T-helper 2 cell treated with Interferon-gamma antibody and Interleukin-4, amounts not matched to agents 100 ng/mL and 5 ng/mL, for 36 hours (primary cell): ENCODE results near the gene GALNT8. TPM values are rescaled to one million over a fixed set of nuclear protein-coding genes. Genes with fewer than 3 reads are reported as not detected.
"Not testable (repeated sequence)": the region's sequence is repeated elsewhere in the genome, so short reads cannot be mapped to it uniquely, and the experiment has no call there.

Experiments
- intact Hi-C: fragments of 100-400 bp; cut with micrococcal nuclease; formaldehyde crosslinking; loops from one replicate; pipeline ENCODE4 v1.15.1; 2023
- total RNA-seq: library from RNA; stranded (reverse); gene quantifications from 2 replicates; pipeline ENCODE4 v1.2.3, GENCODE V29; 2022

GALNT8 gene
- total RNA-seq, 1 donor from 2014 or later: 2.1 TPM

DNA sequence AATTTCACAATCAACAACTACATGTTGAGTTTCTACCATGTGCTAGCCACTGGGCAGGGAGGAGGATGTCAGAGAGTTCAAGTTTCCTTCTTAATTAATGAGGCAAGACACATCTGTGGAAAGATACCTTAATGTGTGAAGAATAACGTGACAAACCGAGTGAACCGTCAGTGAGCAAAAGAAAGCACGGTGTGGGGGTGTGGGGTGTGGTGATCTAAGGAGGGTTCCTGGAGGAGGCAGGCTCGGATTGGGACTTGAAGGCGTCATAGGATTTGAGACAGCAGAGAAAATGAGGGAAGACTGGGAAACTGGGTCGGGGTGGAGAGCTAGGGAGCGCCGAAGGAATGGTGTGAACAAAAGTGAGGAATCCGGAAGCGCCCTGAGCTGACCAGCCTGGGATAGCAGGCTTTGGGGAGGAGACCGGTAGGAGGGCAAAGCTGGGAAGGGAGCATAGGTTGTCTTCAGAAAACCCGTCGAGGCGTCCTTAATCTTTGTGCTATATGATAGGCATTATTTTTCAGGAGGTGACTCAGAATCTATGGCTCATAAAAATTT, 22.3 kb downstream of the GALNT8 start:
- intact Hi-C loops: no loop called here

DNA sequence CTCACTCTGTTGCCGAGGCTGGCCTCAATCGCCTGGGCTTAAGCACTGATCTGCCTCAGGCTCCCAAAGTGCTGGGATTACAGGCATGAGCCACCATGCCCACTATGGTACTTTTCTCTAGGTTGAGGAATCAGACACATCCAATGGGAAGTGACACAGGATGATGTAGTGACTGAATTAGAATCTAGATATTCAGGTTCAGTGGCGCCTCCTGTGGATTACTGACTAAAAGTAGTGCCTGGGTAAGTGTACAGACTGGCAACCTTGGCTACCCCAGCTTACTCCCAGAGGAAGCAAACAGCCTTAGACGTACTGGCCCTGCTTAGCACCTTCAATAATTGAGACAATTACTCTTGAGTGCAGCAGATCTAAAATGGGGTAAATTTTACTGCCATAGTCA, 22.8 kb downstream of the GALNT8 start:
- intact Hi-C loops: no loop called here

DNA sequence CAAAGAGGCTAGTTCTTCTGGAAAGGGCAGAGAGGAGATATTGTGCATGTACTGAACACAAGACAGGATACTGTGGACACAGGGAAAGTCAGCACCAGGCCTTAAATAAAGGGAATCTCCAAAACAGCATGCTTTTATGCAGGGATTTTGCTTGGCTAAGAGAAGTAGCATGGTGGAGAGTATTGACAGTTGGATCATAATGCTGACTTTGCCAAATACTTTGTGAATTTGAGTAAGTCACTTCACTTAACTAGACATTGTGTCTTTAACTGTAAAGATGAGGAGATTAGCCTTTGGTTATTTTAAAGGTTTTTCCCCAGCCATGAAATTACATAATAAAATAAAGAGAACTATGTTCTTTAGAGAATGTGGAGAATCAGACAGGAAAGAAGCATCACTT, 24.5 kb downstream of the GALNT8 start:
- intact Hi-C loops: no loop called here

DNA sequence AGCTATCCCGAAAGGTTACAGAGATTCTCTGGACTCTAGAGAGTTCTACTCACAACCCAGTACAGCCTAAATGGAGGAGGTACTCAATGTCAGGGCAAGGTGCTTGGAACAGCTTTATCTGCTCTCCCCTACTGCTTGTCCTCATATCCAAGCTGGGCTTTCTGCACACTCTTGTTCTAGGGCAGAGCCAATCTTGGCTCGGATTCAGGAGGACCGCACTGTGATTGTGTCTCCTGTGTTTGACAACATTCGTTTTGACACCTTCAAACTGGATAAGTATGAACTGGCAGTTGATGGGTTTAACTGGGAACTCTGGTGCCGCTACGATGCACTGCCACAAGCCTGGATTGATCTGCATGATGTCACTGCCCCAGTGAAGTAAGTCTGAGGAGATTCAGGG, 25.0 kb downstream of the GALNT8 start:
- intact Hi-C loops: no loop called here

DNA sequence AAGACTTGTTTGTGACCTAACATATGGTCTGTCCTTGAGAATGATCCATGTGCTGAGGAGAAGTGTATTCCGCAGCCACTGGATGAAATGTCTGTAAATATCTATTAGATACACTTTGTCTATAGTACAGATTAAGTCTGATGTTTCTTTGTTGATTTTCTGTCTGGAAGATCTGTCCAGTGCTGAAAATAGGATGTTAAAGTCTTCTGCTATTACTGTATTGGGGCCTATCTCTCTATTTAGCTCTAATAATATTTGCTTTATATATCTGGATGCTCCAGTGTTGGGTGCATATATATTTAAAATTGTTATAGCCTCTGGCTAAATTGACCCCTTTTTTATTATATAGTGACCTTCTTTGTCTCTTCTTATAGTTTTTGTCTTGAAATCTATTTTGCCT, 31.5 kb downstream of the GALNT8 start:
- intact Hi-C loops: not testable (repeated sequence)

DNA sequence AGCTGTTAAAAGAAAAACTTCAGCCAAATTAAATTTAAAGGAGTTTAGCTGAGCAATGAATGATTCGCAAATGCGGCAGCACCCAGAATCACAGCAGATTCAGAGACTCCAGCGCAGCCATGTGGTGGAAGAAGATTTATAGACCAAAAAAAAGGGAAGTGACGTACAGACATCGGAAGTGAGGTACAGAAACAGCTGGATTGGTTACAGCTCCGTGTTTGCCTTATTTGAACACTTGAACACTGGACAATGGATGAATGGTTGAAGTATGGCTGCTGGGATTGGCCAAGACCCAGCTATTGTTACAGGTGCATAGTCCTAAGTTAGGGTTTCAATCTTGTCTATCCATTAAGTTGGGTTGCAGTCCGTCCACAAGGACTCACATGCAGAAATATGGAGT, 42.6 kb downstream of the GALNT8 start:
- intact Hi-C loops: no loop called here

DNA sequence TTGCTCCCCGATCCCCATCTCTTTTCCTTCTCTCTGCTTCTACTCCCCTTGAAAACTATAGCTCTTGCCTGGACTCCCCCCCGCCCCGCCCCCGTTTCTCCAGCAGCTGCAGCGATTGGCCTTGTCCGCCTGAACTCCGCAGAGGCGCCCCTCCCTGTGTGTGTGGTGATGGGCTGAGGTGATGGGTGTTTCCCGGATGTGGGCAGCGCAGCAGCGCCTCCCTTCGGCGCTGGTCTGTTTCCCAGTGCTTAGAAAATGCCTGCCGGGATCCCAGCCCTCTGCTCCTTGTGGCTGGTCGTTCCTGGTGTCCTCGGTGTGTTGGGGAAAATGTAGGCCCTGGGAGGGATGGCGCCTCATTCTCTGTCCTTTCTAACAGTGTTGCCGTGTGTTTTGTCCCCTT, 43.3 kb downstream of the GALNT8 start:
- intact Hi-C loops: no loop called here

DNA sequence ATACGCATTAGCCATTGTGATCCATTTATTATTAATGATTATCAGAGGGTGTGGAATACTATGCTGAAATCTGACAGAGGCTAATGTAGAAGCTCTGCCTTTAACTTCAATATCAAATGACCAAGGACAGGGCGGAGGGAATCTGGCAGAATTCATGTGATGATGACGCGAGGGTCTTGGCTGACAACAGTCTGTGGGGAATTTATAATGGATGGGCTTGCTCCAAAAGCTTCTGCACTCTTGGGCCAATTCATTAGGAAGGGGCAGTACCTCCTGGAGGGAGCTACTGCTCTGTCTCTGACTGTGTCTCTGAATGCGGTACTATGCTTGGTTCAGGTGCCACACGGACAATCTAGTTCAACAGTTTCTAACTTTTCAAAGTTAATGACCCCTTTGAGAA, 46.2 kb downstream of the GALNT8 start:
- intact Hi-C loops: no loop called here

DNA sequence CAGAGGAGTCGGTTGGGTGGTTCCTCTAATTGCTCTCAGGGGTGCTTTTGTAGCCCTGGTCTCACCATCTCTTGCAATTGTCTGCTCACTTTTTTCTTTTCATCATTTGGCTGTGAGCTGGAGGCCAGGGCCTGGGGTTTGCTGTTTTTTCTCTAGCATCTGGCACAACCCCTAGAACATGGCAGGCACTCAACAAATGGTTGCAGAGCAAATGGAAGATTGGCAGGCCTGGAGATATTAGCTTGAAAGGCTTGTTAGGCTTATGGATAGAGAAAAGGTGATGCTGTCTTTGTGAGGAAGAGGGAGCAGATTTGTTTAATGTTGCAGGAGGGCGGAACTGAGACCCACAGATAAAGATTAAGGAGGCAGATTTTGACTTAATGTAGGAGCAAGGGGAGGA, 47.0 kb downstream of the GALNT8 start:
- intact Hi-C loops: no loop called here

DNA sequence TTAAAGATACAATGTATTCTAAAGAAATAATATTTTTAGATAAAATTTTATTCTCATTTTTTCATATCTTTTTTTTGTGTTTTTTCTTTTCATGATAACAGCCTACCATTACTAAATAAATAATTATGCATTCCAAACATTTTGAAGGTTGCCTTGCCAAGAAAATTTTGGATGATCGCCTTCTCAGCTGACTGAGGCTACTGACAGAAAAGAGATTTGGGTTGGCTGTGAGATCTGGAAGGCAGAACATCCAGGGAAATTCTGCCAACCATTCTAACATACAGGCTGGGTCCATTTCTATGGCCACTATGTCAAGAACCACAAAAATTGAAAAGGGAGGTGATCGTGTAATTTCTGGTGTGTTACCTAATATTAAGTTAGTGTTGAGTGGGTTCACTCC, 48.1 kb downstream of the GALNT8 start:
- intact Hi-C loops: no loop called here

DNA sequence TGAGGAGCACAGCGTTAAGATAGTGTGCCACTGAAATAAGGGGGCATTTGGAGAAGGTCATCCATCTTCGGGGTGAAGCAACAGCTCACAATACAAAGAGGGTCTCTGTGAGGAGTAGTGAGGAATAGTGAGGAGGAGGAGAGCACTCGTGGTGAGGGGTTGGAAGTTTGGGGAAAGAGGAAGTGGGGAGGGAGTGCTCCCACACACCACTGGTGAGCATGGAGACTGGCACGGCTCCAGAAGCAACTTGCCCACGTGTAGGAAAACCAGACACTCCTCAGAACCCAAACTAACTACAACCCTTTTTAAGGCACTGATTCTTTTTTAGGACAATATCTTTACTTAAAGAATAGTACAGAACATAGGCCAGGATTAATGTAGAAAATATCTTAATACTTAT, 48.9 kb downstream of the GALNT8 start:
- intact Hi-C loops: no loop called here

DNA sequence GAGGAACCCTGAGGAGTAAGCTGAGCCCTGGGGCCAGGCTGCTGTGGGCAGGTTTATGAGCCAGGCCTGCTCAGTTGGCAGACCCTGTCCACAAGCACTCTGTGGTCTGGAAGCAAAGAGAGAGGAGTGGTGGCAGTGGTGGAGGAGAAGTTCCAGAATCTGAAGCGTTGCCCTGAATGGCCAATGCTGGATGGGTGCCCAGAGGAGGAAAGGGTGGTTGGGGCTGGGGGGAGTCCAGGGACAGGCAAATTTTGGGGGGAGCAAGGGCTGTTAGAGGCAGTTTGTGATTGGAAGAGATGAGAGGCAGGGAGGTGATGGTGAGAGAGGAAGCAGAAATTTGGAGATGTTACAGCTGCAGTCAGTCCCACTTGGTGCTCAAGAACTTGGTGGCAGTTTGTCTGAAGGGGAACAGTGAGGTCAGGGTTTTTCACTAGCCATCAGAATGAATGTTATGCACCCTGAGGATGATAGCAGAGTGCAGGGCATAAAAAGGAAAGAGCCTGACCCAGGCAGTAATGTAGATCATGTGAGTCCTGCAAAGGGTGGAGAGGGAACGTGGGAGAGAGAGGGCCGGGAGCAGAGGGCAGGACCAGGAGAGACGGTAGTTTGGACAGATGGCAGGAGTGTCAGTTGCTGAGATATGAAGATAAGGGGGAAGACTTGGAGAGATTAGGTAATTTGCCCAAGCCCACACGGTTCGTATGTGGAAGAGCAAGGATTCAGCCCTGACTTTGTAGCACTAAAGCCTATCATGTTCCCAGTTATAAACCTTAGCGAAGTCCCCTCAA, 51.2 kb downstream of the GALNT8 start:
- intact Hi-C loops: no loop called here

DNA sequence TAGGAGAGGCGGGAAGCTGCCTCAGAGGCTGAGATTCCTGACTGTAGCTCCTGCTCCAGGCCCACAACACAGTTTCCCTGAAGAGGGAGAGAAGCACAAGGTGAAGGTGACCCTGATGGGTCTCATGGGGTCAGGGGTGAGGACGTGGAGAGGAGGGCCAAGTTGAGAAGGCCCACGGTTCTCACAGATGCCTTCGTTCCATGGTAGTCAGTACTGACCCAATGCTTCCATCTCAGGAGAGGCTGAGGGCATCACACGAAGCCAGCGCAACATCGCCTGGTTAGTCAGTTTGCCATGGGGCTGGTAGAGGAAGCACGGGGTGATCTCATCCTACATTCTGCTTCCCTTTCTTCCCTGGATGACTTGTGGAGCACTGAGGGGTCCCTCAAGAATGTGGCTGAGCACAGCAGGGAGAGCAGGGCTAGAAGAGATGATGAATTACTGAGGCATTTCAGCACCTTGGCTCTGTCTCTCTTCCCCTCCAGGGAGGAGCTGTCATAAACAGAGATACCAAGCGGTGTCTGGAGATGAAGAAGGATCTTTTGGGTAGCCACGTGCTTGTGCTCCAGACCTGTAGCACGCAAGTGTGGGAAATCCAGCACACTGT, 51.9 kb downstream of the GALNT8 start:
- intact Hi-C loops: no loop called here

DNA sequence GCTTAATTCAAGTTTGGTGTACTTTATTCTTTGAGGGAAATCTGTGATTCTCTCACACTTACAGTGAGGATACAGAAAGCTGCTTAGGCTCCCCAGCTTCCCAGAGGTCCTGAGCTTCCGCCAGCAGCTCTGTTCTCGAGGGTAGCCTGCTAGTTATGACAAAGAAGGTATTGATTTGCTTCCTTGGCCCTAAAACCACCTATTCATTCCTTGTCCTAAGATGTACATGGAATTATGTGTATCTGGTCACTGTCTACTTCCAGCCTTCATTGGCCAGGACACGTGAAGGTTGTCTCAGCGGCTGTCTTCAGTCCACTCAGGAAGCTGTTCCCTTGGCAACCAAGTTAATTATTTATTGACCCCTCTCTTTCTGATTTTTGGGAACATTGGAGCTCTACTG, 55.7 kb downstream of the GALNT8 start:
- intact Hi-C loops: no loop called here

DNA sequence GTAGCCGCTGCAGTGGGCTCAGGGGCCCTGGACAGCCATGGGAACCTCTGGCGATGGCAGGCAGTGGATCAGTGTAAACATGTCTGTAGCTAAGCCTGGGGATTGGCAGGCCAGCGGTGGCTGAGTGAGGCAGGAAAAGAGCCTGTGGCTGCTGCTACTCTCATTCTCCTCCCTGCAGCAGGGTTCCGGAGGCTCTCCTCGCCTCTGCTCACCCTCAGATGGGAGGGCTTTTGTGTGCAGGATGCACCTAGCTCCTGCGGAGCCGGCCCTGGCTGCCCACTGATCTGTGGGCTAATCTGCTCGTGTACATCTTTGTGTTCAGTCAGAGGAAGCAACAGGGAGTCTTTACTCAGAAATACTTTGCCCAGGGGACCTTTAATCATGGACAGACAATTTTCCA, 59.5 kb downstream of the GALNT8 start:
- intact Hi-C loops: no loop called here

DNA sequence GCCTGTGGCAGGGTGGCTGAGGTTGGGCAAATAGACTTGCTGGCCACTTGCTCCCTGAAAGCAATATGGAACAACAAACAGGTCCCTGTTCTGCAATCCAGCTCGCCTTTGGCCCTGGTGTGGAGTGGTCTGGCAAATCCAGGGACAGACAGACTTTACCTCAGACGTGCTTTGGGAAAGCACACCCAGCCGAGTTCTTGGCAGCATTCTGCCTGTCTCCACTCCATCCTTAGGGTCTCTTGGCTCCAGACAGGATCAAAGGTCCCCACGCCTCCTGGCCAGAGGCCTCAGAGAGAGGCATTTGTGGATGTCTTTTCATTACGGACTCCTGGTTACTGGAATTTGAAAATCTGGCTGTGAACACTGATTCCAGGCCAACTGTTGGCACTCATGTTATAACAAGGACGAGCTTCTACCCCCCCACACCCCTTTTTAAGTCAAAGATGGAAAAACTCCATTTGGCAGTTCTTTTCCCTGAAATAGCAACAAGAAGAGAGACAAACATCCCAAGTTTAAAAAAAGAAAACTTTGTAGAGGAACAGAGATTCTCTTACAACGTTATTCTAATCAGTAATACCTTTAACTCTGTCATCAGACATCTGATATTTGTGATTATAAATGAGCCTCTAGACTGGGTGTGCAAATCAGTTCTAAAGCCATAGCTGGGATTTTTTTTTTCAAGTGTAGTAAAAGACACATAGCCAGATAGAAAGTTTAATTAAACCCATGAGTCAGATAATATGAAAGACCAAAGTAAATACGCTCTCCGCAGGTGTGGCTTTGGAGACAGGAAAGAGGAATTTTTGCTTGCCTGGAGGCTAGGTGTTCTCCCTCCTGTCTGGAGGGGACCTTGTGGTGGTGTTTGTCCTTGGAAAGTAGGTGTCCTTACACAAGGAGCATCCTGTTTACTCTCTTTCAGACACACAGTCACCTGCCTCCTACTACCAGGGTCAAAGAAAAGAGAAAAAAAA, 60.7 kb downstream of the GALNT8 start:
- intact Hi-C loops: no loop called here

DNA sequence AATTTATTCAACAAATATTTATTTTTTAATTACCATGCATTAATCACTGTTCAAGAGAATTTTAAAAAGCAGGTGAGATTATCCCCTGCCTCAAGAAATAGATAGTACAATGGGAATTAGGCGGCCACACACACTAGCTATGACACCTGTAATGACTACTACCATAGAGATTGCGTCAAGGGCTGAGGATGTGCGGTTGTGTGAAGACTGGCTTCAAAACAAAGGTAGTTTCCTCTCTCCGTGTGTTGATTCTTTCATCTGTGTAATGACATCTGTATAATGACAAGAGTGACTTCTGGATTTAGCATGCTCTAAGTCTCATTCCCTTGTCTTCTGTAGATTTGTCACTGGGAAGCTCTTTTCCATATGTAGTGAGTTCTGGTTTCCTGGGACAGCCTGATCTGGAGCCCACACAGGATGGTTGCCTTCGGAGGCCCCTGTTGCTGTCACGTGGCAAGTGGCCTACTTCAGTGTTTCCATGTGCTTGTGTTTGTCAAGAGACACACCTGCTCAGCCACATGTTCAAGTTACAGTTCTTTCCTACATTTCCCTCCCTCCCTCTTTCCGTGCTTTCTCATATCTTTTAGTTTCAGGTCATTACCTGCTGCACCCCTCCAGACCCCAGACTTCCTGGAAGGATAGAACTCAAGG, 64.3 kb downstream of the GALNT8 start:
- intact Hi-C loops: no loop called here

DNA sequence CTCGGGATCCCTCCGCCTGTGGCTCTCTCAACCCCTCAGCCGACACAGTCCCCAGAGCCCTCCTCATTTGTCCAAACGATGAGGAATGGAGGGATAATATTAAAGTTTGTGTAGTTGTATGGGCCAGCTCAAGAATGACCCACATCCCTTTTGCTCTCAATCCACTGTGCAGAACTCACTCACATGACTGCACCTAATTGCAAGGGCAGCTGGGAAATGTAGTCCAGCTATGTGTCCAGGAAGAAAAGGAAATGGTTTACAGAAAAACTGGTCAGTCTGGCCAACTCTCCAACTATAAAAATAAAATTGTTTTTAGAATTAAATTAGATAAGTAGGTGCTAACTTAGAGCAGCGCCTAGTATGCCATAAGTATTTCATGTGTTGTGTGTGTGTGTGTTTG, 66.6 kb downstream of the GALNT8 start:
- intact Hi-C loops: no loop called here

DNA sequence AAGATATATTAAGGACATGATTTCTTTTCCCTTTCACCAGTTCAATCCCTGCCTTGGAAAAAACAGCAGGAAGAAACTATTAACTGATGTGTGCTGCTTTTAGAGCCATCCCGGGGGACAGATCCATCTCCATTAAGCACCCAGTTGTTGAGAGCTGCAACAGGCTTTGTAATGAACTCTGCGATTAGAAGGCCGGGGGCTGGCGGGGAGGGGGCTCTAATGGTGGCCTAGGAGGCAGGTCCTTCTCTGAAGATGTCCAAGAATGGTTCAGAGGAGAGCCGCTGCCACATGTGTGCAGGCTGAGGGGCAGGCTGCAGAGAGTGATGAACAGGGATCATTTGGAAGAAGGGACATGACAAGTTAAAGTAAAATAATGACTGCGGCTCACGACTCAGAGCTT, 67.8 kb downstream of the GALNT8 start:
- intact Hi-C loops: no loop called here

DNA sequence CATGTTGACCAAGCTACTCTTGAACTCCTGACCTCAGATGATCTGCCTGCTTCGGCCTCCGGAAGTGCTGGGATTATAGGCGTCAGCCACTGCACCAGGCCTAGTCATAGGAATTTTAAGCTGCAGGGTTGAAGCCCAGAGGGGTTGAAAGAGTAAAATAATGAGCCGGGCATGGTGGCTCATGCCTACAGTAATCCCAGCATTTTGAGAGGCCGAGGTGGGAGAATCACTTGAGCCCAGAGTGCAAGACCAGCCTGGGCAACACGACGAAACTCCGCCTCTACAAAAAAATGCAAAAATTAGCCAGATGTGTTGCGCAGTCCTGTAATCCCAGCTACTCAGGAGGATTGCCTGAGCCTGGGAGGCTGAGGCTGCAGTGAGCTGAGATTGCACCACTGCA, 69.6 kb downstream of the GALNT8 start:
- intact Hi-C loops: no loop called here

DNA sequence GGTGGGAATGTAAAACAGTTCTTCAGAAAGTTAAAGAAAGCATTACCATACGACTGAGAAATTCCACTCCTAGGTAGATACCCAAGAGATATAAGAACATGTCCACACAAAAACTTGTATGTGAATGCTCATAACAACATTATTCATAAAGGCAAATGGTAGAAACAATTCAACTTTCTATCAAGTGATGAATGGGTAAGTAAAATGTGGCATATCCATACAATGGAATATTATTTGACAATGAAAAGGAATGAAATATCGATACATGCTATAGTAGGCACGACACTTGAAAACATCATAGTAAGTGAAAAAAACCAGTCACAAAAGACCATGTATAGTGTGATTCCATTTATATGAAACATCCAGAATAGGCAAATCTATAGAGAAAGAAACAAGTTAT, 71.3 kb downstream of the GALNT8 start:
- intact Hi-C loops: no loop called here
